Fibroblast of skin of right biceps (primary cell): ENCODE measurements around the gene MBD6.
A peak's percentile ranks its signal among the peaks of the same experiment; 100 is the strongest.
"Not testable (repeated sequence)": the region's sequence is repeated elsewhere in the genome, so short reads cannot be mapped to it uniquely, and the experiment has no call there.

Experiments used
- DNase-seq: peaks from one replicate; pipeline ENCODE4 v3.0.0-alpha.2; 2013

Gene MBD6

GRCh38 chr12:57551637-57552305 is 29.1 kb downstream of the MBD6 start:
- no peak for DNase-seq

GRCh38 chr12:57552306-57552651 is 29.7 kb downstream of the MBD6 start:
- DNase-seq = no peak

- DNase-seq = peak; percentile 65
These were observed 30.2 kb downstream of the MBD6 start for GRCh38 chr12:57552835-57553313.

GRCh38 chr12:57553343-57554202 is 30.9 kb downstream of the MBD6 start:
- no peak for DNase-seq

GRCh38 chr12:57554453-57554852 is 31.8 kb downstream of the MBD6 start:
- DNase-seq = no peak

GRCh38 chr12:57554897-57555296 is 32.3 kb downstream of the MBD6 start:
- no peak for DNase-seq

- no peak for DNase-seq
These were observed 36.2 kb downstream of the MBD6 start for GRCh38 chr12:57558864-57559263.

GRCh38 chr12:57560516-57560915 is 37.9 kb downstream of the MBD6 start:
- no peak for DNase-seq

GRCh38 chr12:57561117-57561516 is 38.5 kb downstream of the MBD6 start:
- not testable (repeated sequence) for DNase-seq

- no peak for DNase-seq
These were observed 40.7 kb downstream of the MBD6 start for GRCh38 chr12:57563358-57563757.

GRCh38 chr12:57564178-57564740 is 41.6 kb downstream of the MBD6 start:
- DNase-seq = no peak

- no peak for DNase-seq
These were observed 46.2 kb downstream of the MBD6 start for GRCh38 chr12:57568838-57569237.

- no peak for DNase-seq
These were observed 47.2 kb downstream of the MBD6 start for GRCh38 chr12:57569858-57570257.

- not testable (repeated sequence) for DNase-seq
These were observed 47.8 kb downstream of the MBD6 start for GRCh38 chr12:57570438-57570837.

- no peak for DNase-seq
These were observed 49.5 kb downstream of the MBD6 start for GRCh38 chr12:57571926-57572762.

- DNase-seq = no peak
These were observed 52.2 kb downstream of the MBD6 start for GRCh38 chr12:57574795-57575194.

- DNase-seq = no peak
These were observed 53.4 kb downstream of the MBD6 start for GRCh38 chr12:57575771-57576612.

- no peak for DNase-seq
These were observed 54.1 kb downstream of the MBD6 start for GRCh38 chr12:57576613-57577160.

- DNase-seq = no peak
These were observed 55.5 kb downstream of the MBD6 start for GRCh38 chr12:57577981-57578758.

- DNase-seq = peak; percentile 24
These were observed 56.4 kb downstream of the MBD6 start for GRCh38 chr12:57579011-57579410.
